ENCODE results near the gene NDUFAF8.

NDUFAF8 gene

DNA sequence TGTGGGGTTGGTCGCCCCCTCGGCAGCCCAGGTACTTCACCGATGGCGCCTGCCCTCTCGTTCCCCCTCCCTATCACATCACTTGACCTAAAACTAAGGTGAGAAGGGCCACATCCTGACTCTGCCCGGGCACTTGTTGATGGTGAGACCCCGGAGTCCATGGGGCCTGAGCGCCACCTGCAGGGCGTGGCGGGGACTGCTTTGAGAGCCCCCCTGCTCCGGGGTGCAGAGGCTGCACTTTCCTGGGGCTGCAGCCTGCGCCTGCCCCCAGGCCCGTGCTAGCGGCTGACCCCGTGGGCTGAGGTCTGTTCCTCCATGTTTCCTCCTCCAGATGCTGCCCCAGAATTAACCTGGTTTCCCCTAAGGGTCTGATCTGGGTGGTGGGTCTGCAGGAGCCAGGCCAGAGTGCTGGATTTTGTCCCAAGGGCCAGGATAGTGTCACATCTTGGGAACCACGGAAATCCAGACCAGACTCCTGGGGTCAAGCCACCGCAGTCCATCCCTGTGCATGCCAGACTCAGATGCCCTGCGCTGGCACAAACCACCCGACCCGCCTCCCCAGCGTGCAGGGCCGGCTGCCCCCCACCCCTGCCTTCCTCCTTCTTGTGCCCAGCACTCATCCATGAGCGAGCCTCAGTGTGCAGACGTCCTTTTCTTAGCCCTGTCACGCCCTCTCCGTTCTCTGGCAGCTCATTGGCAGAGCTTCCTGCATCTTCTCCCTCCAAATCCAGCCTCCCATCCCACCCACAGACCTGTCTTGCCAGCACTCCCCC lies 2.7 kb downstream of the NDUFAF8 start:
- peak; percentile 64 for DNase-seq

DNA sequence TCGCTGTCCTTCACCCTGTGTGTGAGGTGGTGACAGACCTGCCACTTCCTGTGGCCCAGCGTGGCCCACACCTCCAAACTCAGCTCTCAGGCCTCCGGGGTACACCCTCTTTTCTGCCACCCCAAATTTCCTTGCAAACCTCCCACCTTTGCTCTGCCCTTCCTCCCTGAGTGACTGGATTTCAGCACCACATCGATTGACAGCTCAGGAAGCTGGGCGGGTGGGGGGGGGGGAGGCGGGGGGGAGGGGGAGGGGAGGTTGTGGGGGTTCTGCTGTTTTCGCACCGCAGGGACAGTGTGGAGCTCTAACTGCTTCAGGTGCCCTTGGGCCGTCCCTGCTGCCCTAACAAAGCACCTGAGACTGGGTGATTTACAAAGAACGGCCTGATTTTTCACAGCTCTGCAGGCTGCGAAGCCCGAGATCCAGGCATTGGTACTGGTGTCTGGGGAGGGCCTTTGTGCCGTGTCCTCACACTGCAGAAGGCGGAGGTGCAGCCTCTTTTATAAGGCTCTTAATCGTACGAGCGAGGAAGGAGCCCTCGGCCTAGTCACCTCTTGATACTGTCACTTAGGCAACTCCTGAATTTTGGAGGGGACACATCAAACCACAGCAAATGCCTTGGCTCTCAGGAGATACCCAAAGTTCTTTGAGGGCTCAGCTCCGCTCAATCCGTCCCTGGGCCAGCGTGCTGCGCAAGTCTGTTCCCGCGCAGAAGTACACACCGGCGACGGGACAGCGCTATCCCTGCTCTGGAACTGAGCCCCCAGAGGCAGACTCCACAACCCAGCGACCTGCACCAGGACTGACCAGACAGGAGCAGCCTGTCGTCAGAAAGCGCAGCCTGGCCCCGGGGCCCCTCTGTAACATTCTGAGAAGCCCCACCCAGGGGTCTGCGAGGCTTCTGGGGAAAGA lies 3.6 kb downstream of the NDUFAF8 start:
- no peak for DNase-seq

DNA sequence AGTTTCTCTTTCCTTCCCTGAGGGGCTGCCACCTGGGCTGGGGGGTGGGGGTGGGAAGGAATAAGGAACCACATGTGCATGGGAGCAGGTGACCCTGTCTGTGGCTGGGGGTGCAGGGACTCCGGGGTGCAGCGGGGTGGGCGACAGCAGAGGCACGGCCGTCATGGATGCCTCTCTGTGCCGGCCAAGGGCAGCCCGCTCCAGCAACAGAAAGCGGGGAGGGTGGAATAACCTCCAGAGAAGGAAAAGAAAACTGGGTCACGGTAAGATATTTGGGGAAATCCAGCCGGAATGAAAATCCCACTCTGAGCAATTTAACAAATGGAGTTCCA lies 4.2 kb downstream of the NDUFAF8 start:
- DNase-seq, result no peak

DNA sequence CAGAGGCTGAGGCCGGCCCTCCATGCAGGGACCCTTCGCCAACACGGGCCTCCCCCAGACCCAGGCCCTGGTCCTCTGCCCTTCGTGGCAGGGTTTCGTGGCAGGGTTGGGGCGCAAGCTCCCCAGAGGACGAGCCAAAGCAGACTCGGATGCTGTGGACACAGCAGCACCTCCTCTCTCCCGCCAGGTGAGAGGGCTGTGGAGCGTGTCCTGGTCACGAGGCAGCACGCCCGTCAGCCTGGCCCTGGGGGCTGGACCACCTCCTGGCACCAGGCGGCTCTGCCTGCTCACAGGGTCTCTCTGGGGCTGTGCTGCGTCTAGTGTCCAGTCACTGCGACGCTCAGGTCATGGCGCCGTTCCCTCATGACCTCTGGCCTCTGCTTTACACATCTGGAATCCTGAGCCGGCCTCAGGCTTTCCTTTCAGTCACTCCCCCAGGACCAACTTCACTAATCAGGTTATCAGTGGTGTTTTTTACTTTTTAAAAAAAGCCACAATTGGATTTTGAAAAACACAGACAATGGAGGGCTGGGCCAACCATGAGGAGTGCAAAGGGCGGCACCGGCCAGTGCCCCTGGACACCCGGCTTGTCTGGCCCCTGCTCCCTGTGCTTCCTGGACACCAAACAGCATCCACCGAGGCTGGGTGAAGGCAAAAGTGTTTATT lies 5.4 kb downstream of the NDUFAF8 start:
- no peak for DNase-seq

DNA sequence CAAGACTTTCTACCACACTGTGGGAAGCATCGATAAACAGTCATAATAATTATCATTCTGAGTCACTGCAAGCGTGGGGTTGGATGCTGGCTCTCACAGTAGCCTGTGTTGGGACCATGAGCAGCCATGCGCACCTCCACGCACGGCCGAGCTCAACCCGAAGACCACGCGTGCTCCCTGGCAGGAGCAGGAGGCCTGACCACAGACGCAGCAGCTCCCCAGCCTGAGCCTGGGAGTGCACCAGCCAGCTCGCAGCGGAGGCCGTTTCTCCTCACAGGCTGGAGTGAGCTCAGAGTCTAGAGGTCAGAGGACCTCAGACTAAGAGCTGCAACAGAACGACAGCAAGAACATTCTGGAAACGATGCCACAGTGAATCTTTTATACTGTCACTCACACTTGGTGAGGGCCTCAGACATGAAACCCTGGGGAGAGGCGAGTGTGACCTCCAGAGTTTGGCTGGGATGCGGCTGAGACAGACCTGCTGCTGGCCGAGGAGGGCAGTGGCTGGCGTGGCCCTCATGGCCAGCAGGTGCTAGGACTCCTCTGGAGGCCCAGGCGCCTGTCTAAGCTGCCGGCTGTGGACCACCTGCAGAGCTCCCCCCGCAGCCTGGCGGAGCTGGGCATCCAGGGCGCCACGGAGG lies 6.0 kb downstream of the NDUFAF8 start:
- DNase-seq, result no peak

DNA sequence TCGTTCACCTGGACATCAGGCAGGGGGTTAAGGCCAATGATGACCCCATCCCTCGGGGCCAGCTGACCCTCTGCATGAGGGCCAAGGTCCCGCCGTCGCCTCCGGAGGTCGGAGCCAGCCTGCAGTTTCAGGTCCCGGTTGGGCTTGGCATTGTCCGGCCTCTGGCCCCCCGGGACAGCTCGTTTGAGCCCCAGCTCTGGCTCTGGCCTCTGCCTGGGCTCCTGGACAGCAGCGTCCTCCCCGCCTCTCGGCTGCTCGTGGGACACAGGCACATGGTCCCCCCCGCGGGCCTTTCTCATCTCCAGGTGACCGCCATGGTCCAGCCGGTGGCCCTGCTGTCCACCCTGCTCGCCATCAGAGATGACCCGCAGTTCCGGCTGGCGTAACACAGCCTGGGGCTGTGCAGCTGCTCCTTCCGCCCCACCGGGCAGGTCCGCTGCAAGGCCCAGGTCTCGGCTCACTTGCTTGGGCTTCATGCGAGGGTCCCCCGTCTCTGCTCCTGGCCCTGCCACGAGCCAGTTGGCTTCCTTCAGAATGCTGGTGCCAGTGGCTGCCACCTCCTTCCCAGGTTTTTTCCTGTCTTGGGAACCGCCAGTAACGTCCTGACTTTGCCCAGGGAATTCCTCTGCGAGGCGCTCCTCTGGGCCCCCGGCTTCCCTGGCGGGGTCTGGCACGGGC lies 6.7 kb downstream of the NDUFAF8 start:
- DNase-seq, result no peak

DNA sequence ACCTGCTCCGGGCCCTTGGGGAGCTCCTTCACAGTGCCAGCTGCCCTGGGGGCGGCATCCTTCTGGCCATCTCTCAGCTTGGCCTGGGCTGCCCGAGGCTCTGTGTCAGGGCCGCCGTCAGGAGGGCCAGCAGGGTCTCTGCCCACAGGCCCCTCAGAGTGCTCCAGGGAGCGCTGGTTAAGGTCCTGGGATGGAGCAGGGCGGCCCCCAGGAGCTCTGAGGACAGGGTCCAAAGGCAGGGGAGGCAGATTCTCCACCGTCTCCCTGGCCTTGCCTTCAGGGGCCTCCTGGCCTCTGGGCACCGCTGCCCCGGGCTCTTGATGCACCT lies 7.2 kb downstream of the NDUFAF8 start:
- DNase-seq, result no peak

DNA sequence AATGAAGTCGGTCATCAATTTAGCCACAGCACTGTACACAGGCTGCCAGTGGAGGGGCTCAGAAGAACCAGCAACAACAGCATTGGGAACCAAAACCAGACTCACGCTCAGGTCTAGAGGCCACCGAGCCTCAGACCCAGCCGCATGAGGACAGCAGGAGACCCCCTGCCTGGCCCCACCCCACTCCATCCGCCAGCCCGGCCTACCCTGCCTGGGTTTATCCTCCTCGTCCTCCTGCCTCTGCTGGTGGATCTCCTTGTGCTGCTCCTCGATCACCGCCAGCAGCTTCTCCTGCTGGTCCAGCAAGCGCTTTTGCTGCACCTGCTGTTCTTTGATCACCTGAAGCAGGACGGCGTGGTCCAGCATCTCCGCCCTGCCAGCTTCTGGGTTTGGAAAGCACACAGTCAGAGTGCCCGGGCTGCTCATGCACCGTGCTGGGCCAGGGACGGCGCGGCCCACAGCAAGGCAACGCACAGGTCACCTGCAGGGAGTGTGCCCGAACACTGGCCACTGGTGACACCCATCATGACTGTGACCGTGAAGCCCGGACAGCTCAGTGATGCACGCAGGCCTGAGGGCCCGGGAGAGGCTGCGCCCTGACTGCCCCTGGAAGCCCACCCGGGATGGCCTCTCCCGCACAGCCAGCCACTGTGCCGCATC lies 7.7 kb downstream of the NDUFAF8 start:
- no peak for DNase-seq

DNA sequence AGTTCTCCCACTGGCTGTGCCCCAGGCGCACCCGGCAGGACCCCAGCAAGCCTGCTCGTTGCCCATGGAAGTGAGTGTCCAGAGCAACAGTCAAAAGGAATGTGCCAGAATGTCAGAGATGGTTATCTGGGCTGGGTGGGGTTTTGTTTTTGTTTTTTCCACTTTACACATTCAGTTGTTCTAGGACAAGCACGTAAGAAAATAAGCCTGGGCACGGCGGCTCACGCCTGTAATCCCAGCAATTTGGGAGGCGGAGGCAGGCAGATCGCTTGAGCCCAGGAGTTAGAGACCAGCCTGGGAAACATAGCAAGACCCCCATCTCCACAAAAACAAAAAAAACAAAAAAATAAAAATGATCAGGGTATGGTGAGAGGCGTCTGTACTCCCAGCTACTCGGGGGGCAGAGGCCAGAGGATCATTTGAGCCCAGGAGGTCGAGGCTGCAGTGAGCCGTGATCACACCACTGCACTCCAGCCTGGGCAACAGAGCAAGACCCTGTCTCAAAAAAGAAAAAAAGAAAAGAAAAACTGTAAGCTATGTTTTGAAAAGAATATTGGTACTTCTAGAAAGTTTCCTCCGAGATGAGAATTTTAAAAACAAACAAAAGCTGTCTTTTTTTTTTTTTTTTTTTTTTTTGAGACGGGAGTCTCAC lies 8.3 kb downstream of the NDUFAF8 start:
- no peak for DNase-seq

DNA sequence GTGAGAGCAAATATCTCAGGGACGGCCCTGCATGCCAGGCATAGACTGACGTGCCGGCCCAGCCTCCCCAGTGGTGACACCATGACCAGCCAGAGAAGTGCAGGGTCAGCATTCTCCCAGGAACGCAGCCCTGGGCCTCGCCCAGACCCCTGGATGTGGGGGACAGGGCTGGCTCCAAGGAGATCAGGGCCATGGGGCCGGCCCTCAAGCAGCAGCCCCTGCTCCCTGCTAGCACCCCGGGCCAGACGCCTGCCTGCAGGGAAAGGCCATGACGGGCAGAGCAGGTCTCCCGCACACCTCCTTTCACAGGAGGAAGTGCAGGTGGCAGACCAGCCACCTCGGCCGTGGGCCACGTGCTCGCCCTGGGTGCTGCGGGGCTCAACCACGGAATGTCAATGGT lies 9.5 kb downstream of the NDUFAF8 start:
- DNase-seq, result no peak

DNA sequence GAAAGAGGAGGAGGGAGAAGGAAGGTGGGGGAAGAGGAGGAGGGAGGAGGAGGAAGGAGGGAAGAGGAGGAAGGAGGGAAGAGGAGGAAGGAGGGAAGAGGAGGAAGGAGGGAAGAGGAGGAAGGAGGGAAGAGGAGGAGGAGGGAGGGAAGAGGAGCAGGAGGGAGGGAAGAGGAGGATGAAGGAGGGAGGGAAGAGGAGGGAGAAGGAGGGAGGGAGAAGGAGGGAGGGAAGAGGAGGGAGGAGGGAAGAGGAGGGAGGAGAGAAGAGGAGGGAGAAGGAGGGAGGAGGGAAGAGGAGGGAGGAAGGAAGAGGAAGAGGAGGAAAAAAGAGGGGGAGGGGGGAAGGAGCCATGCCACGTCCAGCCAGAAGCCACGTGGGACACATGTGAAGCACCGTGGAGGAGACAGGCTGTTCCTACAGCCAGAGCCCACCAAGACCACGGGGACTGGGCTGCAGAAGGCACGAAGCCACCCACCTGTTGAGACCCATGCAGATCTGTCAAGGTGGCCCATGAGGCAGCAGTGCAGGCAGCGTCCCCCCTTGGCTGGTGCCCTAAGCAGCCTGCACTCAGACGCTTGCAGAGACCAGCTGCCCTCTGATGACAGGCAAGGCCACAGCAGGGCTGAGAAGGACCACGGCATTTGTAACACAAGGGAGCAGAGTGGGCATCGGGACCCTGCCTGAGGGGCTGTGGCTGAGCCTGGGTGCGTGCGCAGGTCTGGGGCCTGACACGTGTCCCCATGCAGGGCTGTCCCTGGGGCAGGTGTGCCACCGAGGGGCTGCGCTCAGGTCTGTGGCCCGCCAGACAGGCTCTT lies 10.3 kb downstream of the NDUFAF8 start:
- no peak for DNase-seq

DNA sequence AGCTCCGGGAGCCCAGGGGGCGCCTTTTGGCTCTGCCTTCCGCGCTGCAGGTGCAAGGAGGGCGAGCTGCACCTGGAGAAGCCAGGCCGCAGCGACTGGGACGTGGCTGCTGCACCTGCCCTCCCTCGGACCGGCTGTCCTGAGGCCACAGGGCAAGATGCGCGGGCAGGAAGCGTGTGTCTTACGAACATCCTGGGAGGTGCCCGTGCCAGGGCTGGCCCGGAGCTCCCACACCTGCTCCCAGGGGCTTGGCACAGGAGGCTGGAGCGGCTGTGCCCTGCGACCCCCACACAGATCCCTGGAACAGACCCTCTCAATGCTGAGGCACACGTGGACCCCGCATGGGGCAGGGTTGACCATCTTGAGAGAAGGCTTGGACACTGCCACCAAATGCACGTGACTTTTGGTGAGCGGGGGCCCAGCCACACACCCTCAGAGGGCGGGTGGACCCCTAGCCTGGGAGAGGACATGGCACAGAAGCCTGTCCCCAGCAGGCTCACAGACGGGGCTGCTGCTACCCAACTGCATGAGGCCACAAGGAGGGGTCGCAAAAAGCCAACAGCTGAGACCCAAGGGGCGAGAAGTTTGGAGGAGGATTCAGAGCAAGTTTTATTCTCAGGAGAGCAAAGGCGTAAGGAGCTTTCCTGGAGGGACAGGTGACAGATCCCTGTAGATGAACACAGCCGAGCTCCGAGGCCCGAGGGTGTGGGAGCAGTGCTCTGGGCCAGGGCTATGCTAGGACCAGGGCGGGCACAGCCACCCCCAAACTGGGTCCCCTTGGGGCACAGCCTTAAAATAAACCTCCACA lies 11.4 kb downstream of the NDUFAF8 start:
- no peak for DNase-seq

DNA sequence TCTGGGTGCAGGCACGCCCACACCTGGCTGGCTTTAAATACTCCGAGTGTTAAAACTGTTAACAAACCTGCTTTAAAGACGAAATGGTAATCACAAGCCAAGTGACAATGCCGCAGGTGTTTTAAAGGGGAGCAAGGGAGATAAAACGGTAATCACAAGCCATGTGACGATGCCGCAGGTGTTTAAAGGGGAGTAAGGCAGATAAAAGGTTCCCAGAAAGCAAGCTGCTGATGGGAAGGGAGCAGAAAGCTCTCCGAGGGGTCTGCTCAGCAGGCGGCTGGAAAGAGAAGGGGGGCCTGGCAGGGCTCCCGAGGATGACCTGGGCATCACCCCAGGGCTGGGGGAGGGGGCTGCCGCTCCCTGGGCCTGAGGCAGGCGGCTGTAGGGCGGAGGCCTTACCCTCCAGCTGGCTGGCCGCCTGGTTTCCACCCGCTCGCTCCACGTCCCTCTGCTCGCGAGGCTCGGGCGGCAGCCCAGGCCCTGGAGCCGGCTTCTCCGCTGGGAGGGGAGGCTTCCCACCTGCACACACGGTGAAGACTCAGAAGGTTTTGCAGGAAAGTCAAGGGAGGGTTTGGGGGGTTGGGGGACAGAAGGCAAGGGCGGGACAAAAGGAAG lies 12.1 kb downstream of the NDUFAF8 start:
- no peak for DNase-seq

DNA sequence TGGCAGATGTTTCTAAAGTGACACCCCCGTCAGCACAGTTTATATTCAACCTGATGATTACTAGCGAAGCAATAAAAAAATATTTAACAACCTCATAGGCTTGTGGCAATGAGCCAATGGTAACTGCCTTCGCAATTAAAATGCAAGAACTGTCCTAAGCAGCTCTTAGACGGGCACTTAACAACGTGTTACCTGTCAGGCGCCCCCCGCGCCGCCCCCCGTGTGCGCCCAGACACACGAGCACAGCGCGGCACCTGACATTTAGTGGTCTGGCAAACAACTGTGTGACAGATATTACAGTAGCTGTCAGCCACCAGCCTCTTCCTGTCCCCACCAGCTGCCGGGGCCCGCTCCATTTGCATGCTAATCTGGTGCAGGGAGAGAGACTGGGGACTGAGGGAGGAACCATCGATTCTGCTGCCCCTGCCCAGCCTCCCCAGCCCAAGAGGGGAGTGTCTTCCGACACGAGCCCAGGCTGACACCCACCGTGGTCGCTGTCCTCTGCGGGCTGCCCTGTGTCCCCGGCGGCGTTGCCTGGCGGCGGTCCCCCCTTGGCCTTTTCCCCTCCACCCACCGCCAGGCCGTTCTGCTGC lies 12.7 kb downstream of the NDUFAF8 start:
- no peak for DNase-seq

DNA sequence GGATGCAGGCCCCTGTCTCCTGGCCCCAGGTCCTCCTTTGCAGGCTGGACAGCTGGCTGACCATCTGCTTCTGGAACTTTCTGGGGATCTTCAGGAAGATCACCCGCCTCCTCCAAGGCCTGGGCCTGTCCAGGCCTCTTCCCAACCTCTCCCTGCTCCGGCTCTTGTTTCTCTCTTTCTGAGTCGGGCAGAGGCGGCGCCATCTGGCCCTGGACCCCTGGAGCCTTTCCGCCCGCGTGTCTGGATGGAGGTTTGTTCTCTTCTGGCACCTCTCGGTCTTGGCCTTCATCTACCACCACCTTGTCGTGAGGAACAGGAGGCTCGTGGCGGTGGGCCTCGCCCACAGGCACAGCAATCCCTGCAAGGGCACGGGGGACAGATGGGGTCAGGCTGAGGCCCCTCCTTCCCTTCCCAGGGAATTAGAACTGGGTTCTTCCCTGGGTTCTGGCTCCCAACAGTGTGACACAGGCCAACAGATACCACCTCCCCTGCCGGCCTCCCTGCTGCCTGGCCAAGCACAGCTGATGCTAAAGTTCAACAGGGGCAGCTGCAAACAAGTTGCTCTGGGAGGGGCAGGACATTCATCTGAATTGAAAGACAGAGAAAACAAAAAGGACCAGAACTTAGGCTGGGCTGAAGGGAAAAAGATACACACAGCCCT lies 13.3 kb downstream of the NDUFAF8 start:
- no peak for DNase-seq

DNA sequence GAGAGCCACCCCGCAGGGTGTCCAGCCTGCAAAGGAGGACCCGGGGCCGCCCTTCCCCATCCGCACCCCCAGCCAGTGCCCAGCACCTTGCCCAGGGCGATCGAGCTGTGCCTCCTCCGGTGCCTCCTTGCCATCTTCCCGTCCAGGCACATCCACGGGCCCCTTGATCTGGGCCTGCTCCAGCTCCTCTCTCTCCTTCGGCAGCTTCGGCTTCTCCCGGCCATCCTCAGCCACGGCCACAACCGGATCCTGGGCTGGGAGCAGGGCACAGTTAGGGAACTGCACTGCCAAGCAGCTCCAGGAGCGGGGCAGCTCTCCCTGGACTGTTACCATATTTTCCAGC lies 13.8 kb downstream of the NDUFAF8 start:
- no peak for DNase-seq

DNA sequence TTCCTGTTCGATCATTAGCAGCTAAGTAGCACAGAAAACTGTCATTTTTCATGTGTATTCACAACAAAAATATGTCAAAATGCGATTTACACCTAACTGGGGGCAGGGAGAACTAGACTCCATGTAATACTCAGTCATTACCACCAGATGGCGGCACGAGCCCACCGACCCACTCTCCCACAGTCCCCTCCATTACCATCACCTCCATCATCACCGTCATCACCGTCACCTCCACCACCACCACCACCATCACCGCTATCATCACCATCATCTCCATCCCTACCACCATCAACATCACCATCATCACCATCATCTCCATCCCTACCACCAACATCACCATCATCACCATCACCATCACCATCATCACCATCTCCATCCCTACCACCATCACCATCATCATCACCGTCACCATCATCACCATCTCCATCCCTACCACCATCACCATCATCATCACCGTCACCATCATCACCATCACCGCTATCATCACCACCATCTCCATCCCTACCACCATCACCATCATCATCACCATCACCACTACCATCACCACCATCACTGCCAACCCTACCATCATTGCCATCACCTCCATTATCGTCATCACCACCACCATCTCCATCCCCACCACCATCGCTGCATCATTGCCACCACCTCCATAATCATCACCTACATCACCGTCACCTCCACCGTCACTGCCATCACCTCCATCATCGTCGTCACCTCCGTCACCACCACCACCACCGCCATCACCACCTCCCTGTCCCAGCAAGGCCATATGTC lies 14.4 kb downstream of the NDUFAF8 start:
- DNase-seq, result peak; percentile 60
